Activated CD4-positive, alpha-beta memory T cell treated with anti-CD3 and anti-CD28 coated beads, Interleukin-2, amount 10 ng/mL, durations not matched to agents 7 days and 5 days (primary cell): ENCODE results near the gene PDXP. TPM values are rescaled to one million over a fixed set of nuclear protein-coding genes. Genes with fewer than 3 reads are reported as not detected.
A peak's percentile ranks its signal among the peaks of the same experiment; 100 is the strongest.

Experiments
- CTCF ChIA-PET: fragments of 350-600 bp; sonication (Branson Sonifier 250); formaldehyde crosslinking; loops from one replicate; lab custom pipeline; 2021; ENCODE audit warnings: antibody characterized with exemption, inconsistent platforms; lab: Charles Lee
- POLR2A ChIA-PET: fragments of 350-600 bp; sonication (Branson Sonifier 250); formaldehyde crosslinking; loops from one replicate; lab custom pipeline; 2021; ENCODE audit warnings: antibody characterized with exemption; lab: Charles Lee
- DNase-seq: peaks from one replicate; pipeline ENCODE4 v3.0.0-alpha.2; 2020
- H3K27ac Mint-ChIP-seq: one replicate; pipeline ENCODE4 v1.8.0; 2021; ENCODE audit warnings: mild to moderate bottlenecking, mixed read lengths
- H3K27me3 Mint-ChIP-seq: one replicate; pipeline ENCODE4 v1.8.0; 2021; ENCODE audit warnings: mixed read lengths
- H3K36me3 Mint-ChIP-seq: one replicate; pipeline ENCODE4 v1.8.0; 2021; ENCODE audit warnings: low read depth, mixed read lengths
- H3K4me1 Mint-ChIP-seq: one replicate; pipeline ENCODE4 v1.8.0; 2021; ENCODE audit warnings: mixed read lengths
- H3K4me3 Mint-ChIP-seq: one replicate; pipeline ENCODE4 v1.8.0; 2021; ENCODE audit warnings: mild to moderate bottlenecking, mixed read lengths
- H3K9me3 Mint-ChIP-seq: one replicate; pipeline ENCODE4 v1.8.0; 2021; ENCODE audit warnings: mixed read lengths
- total RNA-seq, 2 experiments: library from RNA; stranded (reverse); gene quantifications; one replicate each; pipeline ENCODE4 v1.2.3, GENCODE V29; 2021

PDXP gene
- total RNA-seq, 2 experiments from 2014 or later, result 19.1 to 21.6 TPM

DNA sequence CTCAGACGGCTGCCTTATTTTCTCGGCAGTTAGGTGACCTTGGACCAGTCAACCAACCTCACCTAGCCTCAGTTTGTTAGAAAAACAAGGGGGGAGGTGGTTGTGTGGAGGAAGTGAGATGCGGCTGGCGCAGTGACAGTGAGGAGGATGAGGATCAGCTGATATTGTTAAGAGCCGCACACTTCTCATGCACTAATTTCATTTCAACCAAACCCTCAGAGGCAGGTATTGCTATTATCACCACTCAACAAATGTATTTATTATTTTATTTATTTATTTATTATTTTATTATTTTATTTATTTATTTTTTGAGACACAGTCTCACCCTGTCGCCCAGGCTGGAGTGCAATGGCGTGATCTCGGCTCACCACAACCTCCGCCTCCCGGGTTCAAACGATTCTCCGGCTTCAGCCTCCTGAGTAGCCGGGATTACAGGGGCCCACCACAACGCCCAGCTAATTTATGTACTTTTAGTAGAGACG, 19.0 kb downstream of the PDXP start:
- POLR2A ChIA-PET, result interaction anchor here (1.0 to 12.9 kb wide), 7 partner anchors 7 to 52 kb away, joined by 3 to 244 read pairs (median 34); partner anchors contain the start of genes NOL12, PDXP and SH3BP1
- Mint-ChIP-seq H3K4me1 (peaks cover 55% of the 10 kb centered on the region), H3K9me3 (no peaks in the 10 kb centered on the region), H3K36me3 (peaks cover 32% of the 10 kb centered on the region), H3K4me3 (peak overlapping the region; percentile 88), H3K27me3 (no peaks in the 10 kb centered on the region), H3K27ac (peak overlapping the region; percentile 99)
- DNase-seq, result no peak
- CTCF ChIA-PET, result interaction anchor here (1.0 to 13.4 kb wide), 4 partner anchors 15 to 50 kb away, joined by 3 to 301 read pairs (median 98); partner anchors contain the start of genes PDXP and SH3BP1

DNA sequence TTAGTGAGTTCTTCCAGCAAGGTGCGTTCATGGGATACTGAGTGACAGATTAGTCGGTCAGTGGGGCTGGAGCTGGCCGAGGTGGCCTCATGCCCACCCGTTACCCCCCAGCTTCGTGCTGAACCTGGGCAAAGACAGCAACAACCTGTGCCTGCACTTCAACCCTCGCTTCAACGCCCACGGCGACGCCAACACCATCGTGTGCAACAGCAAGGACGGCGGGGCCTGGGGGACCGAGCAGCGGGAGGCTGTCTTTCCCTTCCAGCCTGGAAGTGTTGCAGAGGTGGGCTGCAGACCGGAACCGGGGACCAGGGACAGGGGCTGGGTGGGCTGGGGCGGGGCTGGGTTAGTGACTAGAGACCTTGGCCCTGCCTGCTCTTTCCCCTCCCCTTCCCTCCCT, 19.8 kb downstream of the PDXP start:
- peaks cover 47% of the 10 kb centered on the region for H3K4me1 Mint-ChIP-seq
- peak overlapping the region; percentile 76 for H3K27ac Mint-ChIP-seq

DNA sequence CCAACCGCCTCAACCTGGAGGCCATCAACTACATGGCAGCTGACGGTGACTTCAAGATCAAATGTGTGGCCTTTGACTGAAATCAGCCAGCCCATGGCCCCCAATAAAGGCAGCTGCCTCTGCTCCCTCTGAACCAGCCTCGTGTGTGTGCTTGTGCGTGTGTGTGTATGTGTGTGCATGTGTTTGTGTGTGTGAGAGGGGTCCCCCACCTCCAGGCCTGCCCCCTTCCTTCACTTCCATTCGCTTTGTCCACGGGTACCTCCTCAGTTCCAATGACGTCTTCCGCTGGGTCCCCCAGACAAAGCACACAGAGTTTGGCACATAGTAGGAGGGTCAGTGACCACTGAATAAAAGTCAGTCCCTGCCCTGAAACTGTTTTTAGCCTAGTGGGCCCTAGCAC, 21.1 kb downstream of the PDXP start:
- H3K4me3 Mint-ChIP-seq, result peak overlapping the region; percentile 45
- H3K27ac Mint-ChIP-seq, result peak overlapping the region; percentile 59
- no peaks in the 10 kb centered on the region for H3K27me3 Mint-ChIP-seq
- DNase-seq, result no peak
- peaks cover 37% of the 10 kb centered on the region for H3K4me1 Mint-ChIP-seq
- POLR2A ChIA-PET, result interaction anchor here (0.7 to 12.9 kb wide), 6 partner anchors 19 to 1019 kb away, joined by 3 to 244 read pairs (median 14); partner anchors contain the start of genes PDXP and SH3BP1
- H3K9me3 Mint-ChIP-seq, result no peaks in the 10 kb centered on the region
- CTCF ChIA-PET, result interaction anchor here (1.1 to 13.4 kb wide), 4 partner anchors 8 to 56 kb away, joined by 3 to 301 read pairs (median 108); partner anchors contain the start of genes PDXP and SH3BP1
- peaks cover 32% of the 10 kb centered on the region for H3K36me3 Mint-ChIP-seq

More for the DNA sequence above, 19.8 kb downstream of the PDXP start:
- Mint-ChIP-seq H3K36me3 (peaks cover 32% of the 10 kb centered on the region), H3K27me3 (no peaks in the 10 kb centered on the region), H3K9me3 (no peaks in the 10 kb centered on the region), H3K4me3 (no peak overlapping the region)
- no peak for DNase-seq
- POLR2A ChIA-PET, result interaction anchor here (1.2 to 12.9 kb wide), 5 partner anchors 7 to 53 kb away, joined by 6 to 244 read pairs (median 59); partner anchors contain the start of genes NOL12, PDXP and SH3BP1
- CTCF ChIA-PET, result interaction anchor here (1.1 to 13.4 kb wide), 3 partner anchors 16 to 41 kb away, joined by 4 to 301 read pairs (median 191); partner anchors contain the start of genes PDXP and SH3BP1

DNA sequence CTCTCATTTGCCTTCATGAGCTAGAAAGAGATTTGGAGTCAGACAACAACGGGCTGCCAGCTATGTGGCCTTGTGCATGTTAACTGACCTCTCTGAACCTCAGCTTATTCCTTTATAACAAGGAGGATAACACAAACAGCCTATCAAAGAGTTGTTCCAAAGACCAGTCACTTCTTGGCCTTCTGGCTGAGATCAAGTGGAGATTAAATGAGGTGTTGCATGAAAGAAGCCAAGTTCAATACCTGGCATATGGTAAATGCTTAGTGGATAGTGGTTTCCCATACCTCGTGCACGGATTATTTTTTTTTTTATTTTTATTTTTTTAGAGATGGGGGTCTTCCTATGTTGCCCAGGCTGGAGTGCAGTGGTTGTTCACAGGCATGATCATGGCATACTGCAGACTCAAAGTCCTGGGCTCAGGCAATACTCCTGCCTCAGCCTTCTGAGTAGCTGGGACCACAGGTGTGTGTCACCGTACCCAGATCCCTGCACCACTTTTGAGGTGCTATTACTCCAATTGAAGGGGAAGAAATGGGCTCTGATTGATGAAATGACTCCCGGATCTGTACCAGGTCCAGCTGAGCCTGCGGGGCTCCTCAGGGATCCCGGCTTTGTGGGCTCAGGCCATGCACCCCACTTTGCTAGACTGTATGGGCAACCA, 21.8 kb downstream of the PDXP start:
- peak overlapping the region; percentile 79 for H3K27ac Mint-ChIP-seq
- POLR2A ChIA-PET, result interaction anchor here (0.7 to 12.9 kb wide), 7 partner anchors 20 to 74 kb away, joined by 3 to 244 read pairs (median 13); partner anchors contain the start of genes GGA1, PDXP and SH3BP1

DNA sequence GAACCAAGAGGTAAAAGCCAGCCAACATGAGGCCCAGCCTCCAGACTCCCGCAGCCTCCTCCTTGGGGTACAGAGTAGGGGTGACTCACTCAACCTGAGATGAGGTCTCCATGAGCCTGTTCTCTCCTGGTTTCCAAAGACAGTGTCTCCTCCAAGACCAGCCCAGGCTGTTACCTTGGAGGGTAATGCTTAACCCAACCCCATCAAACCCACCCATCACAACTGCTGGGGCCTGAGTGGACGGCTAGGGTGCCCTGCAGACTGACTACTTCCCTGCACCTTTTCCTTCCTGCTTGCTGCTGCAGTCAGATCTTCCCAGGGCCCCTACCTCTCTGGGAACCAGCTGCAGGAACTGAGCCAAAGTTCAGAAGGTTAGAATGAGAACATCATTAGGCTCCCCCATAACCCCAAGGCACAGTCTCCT, 22.5 kb downstream of the PDXP start:
- DNase-seq, result no peak
- Mint-ChIP-seq H3K27ac (peak overlapping the region; percentile 79), H3K4me1 (peaks cover 33% of the 10 kb centered on the region), H3K27me3 (no peaks in the 10 kb centered on the region), H3K36me3 (peaks cover 29% of the 10 kb centered on the region), H3K9me3 (no peaks in the 10 kb centered on the region), H3K4me3 (no peak overlapping the region)
- POLR2A ChIA-PET, result interaction anchor here (0.9 to 12.9 kb wide), 9 partner anchors 8 to 73 kb away, joined by 3 to 244 read pairs (median 9); partner anchors contain the start of genes GGA1, PDXP and SH3BP1
- CTCF ChIA-PET, result interaction anchor here (0.6 to 13.4 kb wide), 11 partner anchors 9 to 73 kb away, joined by 3 to 301 read pairs (median 6); partner anchors contain the start of genes GGA1, PDXP and SH3BP1

More for the DNA sequence above, 21.8 kb downstream of the PDXP start:
- CTCF ChIA-PET, result interaction anchor here (0.9 to 13.4 kb wide), 6 partner anchors 9 to 72 kb away, joined by 3 to 301 read pairs (median 38); partner anchors contain the start of genes GGA1, PDXP and SH3BP1
- Mint-ChIP-seq H3K4me3 (no peak overlapping the region), H3K27me3 (no peaks in the 10 kb centered on the region), H3K4me1 (peaks cover 32% of the 10 kb centered on the region), H3K36me3 (peaks cover 32% of the 10 kb centered on the region), H3K9me3 (no peaks in the 10 kb centered on the region)
- no peak for DNase-seq

DNA sequence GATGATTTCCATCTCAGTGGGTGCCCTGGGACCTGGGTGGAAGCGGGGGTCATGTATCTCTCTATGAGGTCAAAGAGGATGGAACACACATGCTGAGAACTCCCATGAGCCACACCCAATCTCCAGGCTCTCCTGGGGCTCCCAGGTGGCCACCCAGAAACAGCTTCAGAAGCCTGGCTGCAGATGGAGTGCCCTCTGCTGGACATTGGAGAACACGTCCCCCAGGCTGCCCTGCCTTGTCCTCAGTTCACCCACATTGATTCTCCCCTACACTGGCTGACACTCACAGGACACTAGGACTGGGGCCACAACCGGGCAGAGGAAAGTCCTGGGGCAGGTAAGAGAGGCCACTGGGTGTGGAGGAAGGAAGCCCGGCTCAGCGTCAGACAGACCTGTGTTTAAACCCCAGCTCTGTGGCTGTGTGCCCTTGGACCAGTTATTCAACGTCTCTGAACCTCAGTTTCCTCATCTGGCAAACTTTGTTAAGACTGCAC, 23.1 kb downstream of the PDXP start:
- H3K36me3 Mint-ChIP-seq, result peaks cover 32% of the 10 kb centered on the region
- peak; percentile 81 for DNase-seq
- H3K4me3 Mint-ChIP-seq, result no peak overlapping the region
- H3K27ac Mint-ChIP-seq, result peak overlapping the region; percentile 79
- no peaks in the 10 kb centered on the region for H3K27me3 Mint-ChIP-seq
- POLR2A ChIA-PET, result interaction anchor here (0.9 to 12.9 kb wide), 9 partner anchors 9 to 73 kb away, joined by 3 to 244 read pairs (median 9); partner anchors contain the start of genes GGA1, PDXP and SH3BP1
- no peaks in the 10 kb centered on the region for H3K9me3 Mint-ChIP-seq
- H3K4me1 Mint-ChIP-seq, result peaks cover 36% of the 10 kb centered on the region
- CTCF ChIA-PET, result interaction anchor here (0.5 to 13.4 kb wide), 14 partner anchors 10 to 535 kb away, joined by 3 to 301 read pairs (median 5); partner anchors contain the start of genes GGA1, PDXP and SH3BP1

DNA sequence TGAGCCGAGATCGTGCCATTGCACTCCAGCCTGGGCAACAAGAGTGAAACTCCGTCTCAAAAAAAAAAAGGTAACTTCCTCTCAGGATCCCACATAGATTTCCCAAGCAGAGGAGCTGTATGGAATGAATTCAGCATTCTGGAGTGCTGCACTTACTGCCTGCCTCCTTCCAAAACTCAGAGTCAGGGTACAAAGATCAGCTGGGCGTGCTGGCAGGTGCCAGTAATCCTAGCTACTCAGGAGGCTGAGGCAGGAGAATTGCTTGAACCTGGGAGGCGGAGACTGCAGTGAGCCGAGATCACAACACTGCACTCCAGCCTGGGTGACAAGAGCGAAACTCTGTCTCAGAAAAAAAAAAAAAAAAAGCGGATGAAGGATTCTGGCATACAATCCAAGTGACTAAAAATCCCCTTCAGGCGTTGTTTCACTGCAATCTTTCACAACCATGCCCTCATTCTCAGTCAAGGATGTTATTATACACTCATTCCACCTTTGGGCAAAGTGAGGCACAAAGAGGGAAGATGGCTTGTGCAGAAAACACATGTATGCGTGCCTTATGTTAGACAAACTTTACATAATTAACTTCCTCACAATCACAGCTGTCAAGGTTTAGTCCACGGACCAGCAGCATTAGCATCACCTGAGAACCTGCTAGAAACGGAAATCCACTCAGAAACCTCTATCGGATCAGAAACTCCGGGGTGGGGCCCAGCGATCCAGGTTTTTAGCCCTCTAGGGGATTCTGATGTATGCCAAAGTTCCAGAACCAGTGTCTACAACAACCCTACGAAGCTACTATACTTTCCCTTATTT, 26.5 kb downstream of the PDXP start:
- CTCF ChIA-PET, result interaction anchor here (8.1 to 13.4 kb wide), 3 partner anchors 23 to 77 kb away, joined by 49 to 301 read pairs (median 191); partner anchors contain the start of genes GGA1, PDXP and SH3BP1
- Mint-ChIP-seq H3K27me3 (no peaks in the 10 kb centered on the region), H3K9me3 (no peaks in the 10 kb centered on the region), H3K4me1 (peaks cover 37% of the 10 kb centered on the region), H3K36me3 (peaks cover 24% of the 10 kb centered on the region), H3K27ac (no peak overlapping the region), H3K4me3 (no peak overlapping the region)
- DNase-seq, result no peak
- POLR2A ChIA-PET, result interaction anchor here (1.4 to 4.6 kb wide), 7 partner anchors 9 to 75 kb away, joined by 4 to 34 read pairs (median 5); partner anchors contain the start of genes LGALS1 and TRIOBP

DNA sequence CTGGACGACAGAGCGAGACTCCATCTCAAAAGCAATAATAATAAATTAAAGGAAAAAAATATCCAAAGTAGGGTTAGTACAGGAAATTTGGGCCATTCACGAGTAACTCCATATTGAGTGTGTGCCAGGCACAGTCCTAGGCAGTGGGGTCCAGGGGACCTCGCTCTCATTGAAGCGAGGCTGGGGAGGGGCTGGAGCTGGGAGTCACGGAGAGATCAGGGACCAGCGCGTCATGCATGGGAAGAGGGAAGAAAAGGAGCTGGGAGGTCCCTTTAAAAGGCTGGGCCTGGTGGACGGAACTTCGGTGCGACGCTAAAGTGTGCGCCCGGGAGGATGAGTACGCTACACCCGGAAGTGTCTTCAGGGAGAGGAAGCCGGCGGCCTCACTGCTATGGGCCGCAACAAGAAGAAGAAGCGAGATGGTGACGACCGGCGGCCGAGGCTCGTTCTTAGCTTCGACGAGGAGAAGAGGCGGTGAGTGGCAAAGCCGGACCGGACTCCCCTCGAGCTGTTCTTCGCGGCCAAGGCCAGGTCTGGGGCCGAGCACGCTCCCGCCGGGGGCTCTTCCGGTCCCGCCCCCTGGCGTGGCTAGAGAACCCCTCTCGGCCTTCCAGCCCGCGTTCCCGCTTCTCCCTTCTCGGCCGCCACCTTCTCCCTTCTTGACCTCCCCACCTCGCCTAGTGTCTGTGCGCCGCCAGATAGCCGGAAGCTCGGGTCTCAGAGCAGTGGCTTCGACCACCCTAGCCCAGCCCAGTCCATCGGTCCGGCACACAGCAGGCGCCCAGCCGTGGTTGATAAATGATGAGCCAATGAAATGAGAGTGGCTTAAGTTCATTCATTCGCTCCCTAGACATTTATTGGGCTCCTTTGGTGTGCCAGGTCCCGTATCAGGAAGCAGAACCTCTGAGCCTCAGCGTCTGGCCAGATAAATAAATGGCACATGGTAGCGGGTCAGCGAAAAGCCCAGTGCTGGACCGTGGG, 27.8 kb downstream of the PDXP start, which contains the start of gene NOL12:
NOL12 (plus strand) TSS at position 342 of the 981 bp plus-strand sequence; CDS start at position 392, 50 bp downstream.
- POLR2A ChIA-PET, result interaction anchor here (1.2 to 4.6 kb wide), 12 partner anchors 10 to 78 kb away, joined by 3 to 34 read pairs (median 5); partner anchors contain the start of genes GGA1, LGALS1, SH3BP1 and TRIOBP

DNA sequence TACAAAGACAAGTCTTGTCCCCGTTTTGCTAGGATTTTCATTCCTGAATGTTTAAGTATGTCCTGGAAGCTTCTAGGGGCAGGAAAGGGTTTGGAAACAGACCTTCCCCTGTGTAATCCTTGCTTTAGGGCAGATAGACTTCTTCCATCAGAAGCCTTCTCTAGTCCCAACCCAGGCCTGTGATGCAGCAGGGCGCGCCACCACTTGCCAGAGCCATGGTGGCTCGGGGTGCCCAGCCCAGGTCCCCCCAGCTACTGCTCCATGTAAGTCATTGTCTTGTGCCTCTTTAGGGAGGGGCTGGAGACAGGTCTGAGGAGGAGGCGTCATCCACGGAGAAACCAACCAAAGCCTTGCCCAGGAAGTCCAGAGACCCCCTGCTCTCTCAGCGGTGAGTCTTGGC, 31.9 kb downstream of the PDXP start:
- POLR2A ChIA-PET, result no interaction called here
- CTCF ChIA-PET, result no interaction called here
- no peaks in the 10 kb centered on the region for H3K27me3 Mint-ChIP-seq
- H3K27ac Mint-ChIP-seq, result no peak overlapping the region
- H3K36me3 Mint-ChIP-seq, result peaks cover 46% of the 10 kb centered on the region
- no peaks in the 10 kb centered on the region for H3K9me3 Mint-ChIP-seq
- peaks cover 23% of the 10 kb centered on the region for H3K4me1 Mint-ChIP-seq
- no peak overlapping the region for H3K4me3 Mint-ChIP-seq
- no peak for DNase-seq

More for the DNA sequence above, 27.8 kb downstream of the PDXP start, which contains the start of gene NOL12:
- CTCF ChIA-PET, result interaction anchor here (0.6 to 13.4 kb wide), 8 partner anchors 11 to 1017 kb away, joined by 3 to 301 read pairs (median 4); partner anchors contain the start of genes GCAT, GGA1, LGALS1 and PDXP
- no peaks in the 10 kb centered on the region for H3K9me3 Mint-ChIP-seq
- peak within 1 kb of the TSS; percentile 93 for H3K4me3 Mint-ChIP-seq
- no peaks in the 10 kb centered on the region for H3K27me3 Mint-ChIP-seq
- H3K27ac Mint-ChIP-seq, result peak within 1 kb of the TSS; percentile 88
- peaks cover 31% of the 10 kb centered on the region for H3K36me3 Mint-ChIP-seq
- H3K4me1 Mint-ChIP-seq, result peaks cover 28% of the 10 kb centered on the region
- DNase-seq, result peak; percentile 81

DNA sequence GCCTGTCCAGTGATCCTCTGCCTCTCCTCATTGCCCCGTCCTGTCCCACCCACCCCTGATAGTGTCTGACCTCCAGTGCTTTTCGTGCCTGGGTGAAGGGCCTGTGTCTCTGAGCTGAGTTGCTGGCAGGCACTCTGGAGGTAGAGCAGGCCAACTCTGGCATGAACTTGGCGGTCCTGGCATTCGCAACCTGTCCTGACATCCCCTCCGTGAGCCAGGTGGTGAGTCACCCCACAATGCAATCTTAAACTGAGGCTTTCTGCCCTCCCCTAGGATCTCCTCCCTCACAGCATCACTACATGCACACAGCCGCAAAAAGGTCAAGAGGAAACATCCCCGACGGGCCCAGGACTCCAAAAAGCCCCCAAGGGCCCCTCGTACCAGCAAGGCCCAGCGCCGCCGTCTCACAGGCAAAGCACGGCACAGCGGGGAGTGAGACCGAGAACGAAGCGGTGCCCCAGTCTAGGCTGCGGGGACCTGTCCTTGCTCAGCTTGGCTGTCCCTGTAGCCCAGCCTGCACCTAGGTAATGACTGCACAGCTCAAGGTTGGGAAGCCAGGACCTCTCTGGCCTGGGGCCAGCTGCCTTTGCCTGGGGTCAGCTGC, 32.5 kb downstream of the PDXP start:
- Mint-ChIP-seq H3K9me3 (no peaks in the 10 kb centered on the region), H3K4me1 (peaks cover 24% of the 10 kb centered on the region), H3K27ac (no peak overlapping the region), H3K27me3 (no peaks in the 10 kb centered on the region), H3K36me3 (peaks cover 46% of the 10 kb centered on the region), H3K4me3 (no peak overlapping the region)
- DNase-seq, result no peak
- ChIA-PET POLR2A (no interaction called here), CTCF (no interaction called here)
